ENCODE results near the gene TBC1D1. TPM values are rescaled to one million over a fixed set of nuclear protein-coding genes. Genes with fewer than 3 reads are reported as not detected.

TBC1D1 gene
- total and polyA plus RNA-seq, 8 donors: 16.2 to 41.0 (median 24.6) TPM

DNA sequence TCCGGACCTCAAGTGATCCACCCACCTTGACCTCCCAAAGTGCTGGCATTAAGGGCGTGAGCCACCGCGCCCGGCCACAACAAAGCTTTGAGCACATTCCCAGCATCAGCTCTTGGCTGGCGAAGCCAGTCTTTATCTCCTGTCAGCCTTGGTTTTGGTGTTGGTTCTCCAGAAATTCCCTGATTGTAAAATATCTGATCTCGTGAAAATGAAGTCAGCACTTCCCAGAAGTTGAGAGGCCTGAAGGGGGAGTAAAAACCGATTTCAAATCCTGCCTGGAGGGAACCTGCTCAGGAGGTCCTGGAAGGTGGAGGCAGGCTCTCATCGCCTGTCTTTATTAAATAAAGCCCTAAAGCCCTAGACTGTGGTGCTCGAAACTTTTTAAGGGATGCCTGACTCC lies 102.9 kb downstream of the TBC1D1 start:
- Histone ChIP-seq H3K27ac (peak overlapping the region in 1 of 4 donors; percentile 61), H3K4me3 (no peak overlapping the region), H3K9me3 (no peaks in the 10 kb centered on the region), H3K27me3 (no peaks in the 10 kb centered on the region), H3K36me3 (no peaks in the 10 kb centered on the region), H3K4me1 (peaks cover 0 to 35% (median 0%) of the 10 kb centered on the region in 3 donors)
- no peak for FAIRE-seq
- 57 to 63% methylated on average over 10 of the region's 10 CpGs for WGBS, 2 donors
- peak in 3 of 4 donors; percentile 60 to 71 (median 62) for ATAC-seq
- DNase-seq: peak in 1 of 6 donors; percentile 46
- TF ChIP-seq, protein P1, sequence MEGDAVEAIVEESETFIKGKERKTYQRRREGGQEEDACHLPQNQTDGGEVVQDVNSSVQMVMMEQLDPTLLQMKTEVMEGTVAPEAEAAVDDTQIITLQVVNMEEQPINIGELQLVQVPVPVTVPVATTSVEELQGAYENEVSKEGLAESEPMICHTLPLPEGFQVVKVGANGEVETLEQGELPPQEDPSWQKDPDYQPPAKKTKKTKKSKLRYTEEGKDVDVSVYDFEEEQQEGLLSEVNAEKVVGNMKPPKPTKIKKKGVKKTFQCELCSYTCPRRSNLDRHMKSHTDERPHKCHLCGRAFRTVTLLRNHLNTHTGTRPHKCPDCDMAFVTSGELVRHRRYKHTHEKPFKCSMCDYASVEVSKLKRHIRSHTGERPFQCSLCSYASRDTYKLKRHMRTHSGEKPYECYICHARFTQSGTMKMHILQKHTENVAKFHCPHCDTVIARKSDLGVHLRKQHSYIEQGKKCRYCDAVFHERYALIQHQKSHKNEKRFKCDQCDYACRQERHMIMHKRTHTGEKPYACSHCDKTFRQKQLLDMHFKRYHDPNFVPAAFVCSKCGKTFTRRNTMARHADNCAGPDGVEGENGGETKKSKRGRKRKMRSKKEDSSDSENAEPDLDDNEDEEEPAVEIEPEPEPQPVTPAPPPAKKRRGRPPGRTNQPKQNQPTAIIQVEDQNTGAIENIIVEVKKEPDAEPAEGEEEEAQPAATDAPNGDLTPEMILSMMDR (IDR thresholded peaks at IDR 0.05): no peak
- intact Hi-C loops (cut with DNase I): no loop called here

DNA sequence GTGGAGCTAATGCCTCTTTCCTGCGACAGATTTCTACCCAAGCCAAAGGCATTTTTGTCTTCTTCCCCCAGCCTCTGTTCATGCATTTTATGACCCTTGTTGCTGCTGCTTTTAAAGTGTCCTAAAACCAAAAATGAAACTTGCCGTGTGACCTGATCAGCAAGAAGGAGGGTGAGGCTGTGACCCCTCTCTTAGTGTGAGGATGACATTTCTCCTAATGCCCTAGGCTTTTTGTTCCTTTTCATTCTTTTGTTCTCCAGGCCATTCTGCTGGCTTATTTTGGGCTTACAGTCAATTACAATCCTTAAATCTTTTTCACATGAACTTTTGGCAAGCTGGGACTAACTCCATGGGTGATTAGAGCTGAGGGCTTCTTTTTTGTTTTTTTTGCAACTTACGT lies 103.7 kb downstream of the TBC1D1 start:
- Histone ChIP-seq H3K36me3 (no peaks in the 10 kb centered on the region), H3K9me3 (no peaks in the 10 kb centered on the region), H3K27ac (peak overlapping the region in 1 of 4 donors; percentile 61), H3K4me1 (peaks cover 0 to 31% (median 0%) of the 10 kb centered on the region in 3 donors), H3K27me3 (no peaks in the 10 kb centered on the region), H3K4me3 (no peak overlapping the region)
- intact Hi-C loops (cut with DNase I): no loop called here
- WGBS, 2 donors: 63 to 74% methylated on average over 3 of the region's 3 CpGs
- no peak for DNase-seq
- TF ChIP-seq, protein P1 (IDR thresholded peaks at IDR 0.05): no peak
- no peak for FAIRE-seq
- ATAC-seq: no peak

DNA sequence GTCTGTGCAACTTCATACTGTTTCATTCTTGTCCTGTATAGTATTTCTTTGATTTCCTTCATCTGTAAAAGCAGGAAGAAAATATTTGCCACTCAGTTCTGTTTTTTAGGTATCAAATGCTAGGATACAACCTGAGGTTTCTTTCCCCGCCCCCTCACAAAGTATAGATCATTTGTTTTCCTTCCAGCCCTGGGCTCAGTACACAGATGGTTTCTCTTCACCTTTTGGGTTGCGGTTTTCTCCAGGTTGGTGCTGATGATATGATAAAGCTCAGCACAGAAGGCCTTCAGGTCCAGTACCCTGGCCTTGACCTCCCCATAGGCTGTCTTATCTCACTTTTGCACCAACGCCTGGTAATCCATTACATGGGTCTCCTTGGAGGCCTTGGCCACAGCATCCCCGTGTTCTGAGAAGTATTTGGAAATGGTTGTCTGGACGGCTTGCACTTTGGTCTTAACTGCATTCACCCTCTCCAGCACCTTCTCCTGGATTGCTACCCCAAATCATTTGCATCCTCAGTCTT lies 104.5 kb downstream of the TBC1D1 start:
- FAIRE-seq: no peak
- WGBS, 2 donors: 75 to 76% methylated on average over 5 of the region's 5 CpGs
- no peak for ATAC-seq
- H3K27ac ChIP-seq: no peak overlapping the region
- no peaks in the 10 kb centered on the region for H3K9me3 ChIP-seq
- no peaks in the 10 kb centered on the region for H3K27me3 ChIP-seq
- intact Hi-C loops (cut with DNase I): no loop called here
- peaks cover 0 to 29% (median 0%) of the 10 kb centered on the region in 3 donors for H3K4me1 ChIP-seq
- no peak for DNase-seq
- no peak overlapping the region for H3K4me3 ChIP-seq
- TF ChIP-seq, protein P1 (IDR thresholded peaks at IDR 0.05): no peak
- no peaks in the 10 kb centered on the region for H3K36me3 ChIP-seq

- Histone ChIP-seq H3K4me1 (peaks cover 0 to 29% (median 0%) of the 10 kb centered on the region in 3 donors), H3K27me3 (no peaks in the 10 kb centered on the region), H3K9me3 (no peaks in the 10 kb centered on the region), H3K27ac (no peak overlapping the region), H3K36me3 (no peaks in the 10 kb centered on the region), H3K4me3 (no peak overlapping the region)
- FAIRE-seq (no peak), ATAC-seq (no peak), DNase-seq (no peak)
- WGBS, 2 donors: 82 to 87% methylated on average over 7 of the region's 7 CpGs
- intact Hi-C loops (cut with DNase I): no loop called here
- TF ChIP-seq, protein P1 (IDR thresholded peaks at IDR 0.05): no peak
These were observed 105.3 kb downstream of the TBC1D1 start for GRCh38 chr4:37995981-37996775.

GRCh38 chr4:37998226-37998625 lies 107.3 kb downstream of the TBC1D1 start:
- FAIRE-seq (no peak), DNase-seq (no peak), ATAC-seq (no peak)
- peaks cover 0 to 29% (median 0%) of the 10 kb centered on the region in 3 donors for H3K4me1 ChIP-seq
- no peak overlapping the region for H3K27ac ChIP-seq
- H3K36me3 ChIP-seq: no peaks in the 10 kb centered on the region
- TF ChIP-seq, protein P1 (IDR thresholded peaks at IDR 0.05): no peak
- no peaks in the 10 kb centered on the region for H3K9me3 ChIP-seq
- 72 to 77% methylated on average over 9 of the region's 9 CpGs for WGBS, 2 donors
- no peaks in the 10 kb centered on the region for H3K27me3 ChIP-seq
- no peak overlapping the region for H3K4me3 ChIP-seq
- intact Hi-C loops (cut with DNase I): no loop called here

All from pancreas (tissue), 10 donors.